A549 (cell line): ENCODE measurements around the gene NUB1. TPM values are rescaled to one million over a fixed set of nuclear protein-coding genes. Genes with fewer than 3 reads are reported as not detected.

Source experiments
- ATAC-seq, 2 experiments: fragments of 200-7000 bp in 1 of 2; fragments of >200 bp in 1 of 2; cut with Nextera tagmentation in 1 of 2; cut with Tn5 transposase in 1 of 2; 3 replicates each; pipeline versions ENCODE4 v1.8.0 to v1.9.1; 2018 to 2020; ENCODE audit warnings: mild to moderate bottlenecking in 1 of 2, moderate library complexity in 1 of 2
- CTCF ChIA-PET: fragments of 300-600 bp; sonication (Branson Sonifier 250); formaldehyde crosslinking; extraction: SDS; loops from one replicate; lab custom pipeline; 2021; ENCODE audit warnings: antibody characterized with exemption, inconsistent platforms; lab: Yijun Ruan, JAX
- POLR2A ChIA-PET: fragments of 350-600 bp; formaldehyde crosslinking; extraction: SDS; loops from one replicate; lab custom pipeline; 2021; ENCODE audit warnings: antibody characterized with exemption, inconsistent platforms; lab: Yijun Ruan, JAX
- DNase-seq, 2 experiments: peaks; one replicate each; pipeline versions ENCODE4 v3.0.0 to v3.0.0-alpha.2; 2011 to 2016; ENCODE audit warnings: low read depth in 1 of 2, low spot score in 1 of 2
- FAIRE-seq: peaks from 2 replicates; lab custom pipeline; 2011; peaks lifted over from hg19 to GRCh38; lab: Jason Lieb, UNC
- H3K27ac ChIP-seq, 2 experiments: fragments of >200 bp; sonication (Bioruptor Twin); formaldehyde crosslinking; 3 replicates each; pipeline ENCODE4 v1.5.1; 2016 to 2017
- H3K4me1 ChIP-seq: fragments of >200 bp; sonication (Bioruptor Twin); formaldehyde crosslinking; 3 replicates; pipeline ENCODE4 v1.6.1; 2016
- H3K4me2 ChIP-seq: fragments of >200 bp; sonication (Bioruptor Twin); formaldehyde crosslinking; 3 replicates; pipeline ENCODE4 v1.6.1; 2016
- H3K4me3 ChIP-seq: fragments of >200 bp; sonication (Bioruptor Twin); formaldehyde crosslinking; 3 replicates; pipeline ENCODE4 v1.5.1; 2016
- H3K9me3 ChIP-seq: fragments of >200 bp; sonication (Bioruptor Twin); formaldehyde crosslinking; 3 replicates; pipeline ENCODE4 v1.6.1; 2016
- BHLHE40 ChIP-seq: IDR thresholded peaks from 2 replicates; pipeline ENCODE4 v1.6.1; 2012; ENCODE audit warnings: low read depth, low read length, inconsistent platforms
- CHD4 ChIP-seq: fragments of 200-600 bp; sonication (generic); IDR thresholded peaks from 2 replicates; pipeline ENCODE4 v1.6.1; 2016; ENCODE audit warnings: antibody characterized with exemption, mild to moderate bottlenecking, borderline replicate concordance
- EP300 ChIP-seq, 2 experiments: fragments of >200 bp; sonication (Bioruptor Twin); formaldehyde crosslinking; IDR thresholded peaks; 2 replicates in 1 of 2; 3 replicates in 1 of 2; pipeline ENCODE4 v1.6.1; 2016 to 2017
- FOSL2 ChIP-seq, 2 experiments: fragments of 450-650 bp in 1 of 2; fragments of >200 bp in 1 of 2; sonication (Bioruptor Twin) in 1 of 2; formaldehyde crosslinking; IDR thresholded peaks; 2 replicates each; pipeline versions ENCODE4 v1.5.0 to v1.6.1; 2016 to 2020; ENCODE audit warnings: mild to moderate bottlenecking in 1 of 2, moderate library complexity in 1 of 2
- FOXS1 ChIP-seq: fragments of 250-450 bp; sonication (Bioruptor Pico); IDR thresholded peaks from 2 replicates; pipeline ENCODE4 v1.5.0; 2020; ENCODE audit warnings: mild to moderate bottlenecking, moderate library complexity
- JUN ChIP-seq, 2 experiments: fragments of >200 bp; sonication (Bioruptor Twin); formaldehyde crosslinking; IDR thresholded peaks; 2 replicates in 1 of 2; 3 replicates in 1 of 2; pipeline ENCODE4 v1.6.1; 2016 to 2017
- JUNB ChIP-seq: fragments of >200 bp; sonication (Bioruptor Twin); formaldehyde crosslinking; IDR thresholded peaks from 2 replicates; pipeline ENCODE4 v1.6.1; 2016
- KDM1A ChIP-seq: fragments of 200-600 bp; sonication (generic); IDR thresholded peaks from 2 replicates; pipeline ENCODE4 v1.6.1; 2016; ENCODE audit warnings: low read depth, mild to moderate bottlenecking
- PHF8 ChIP-seq: fragments of 200-600 bp; sonication (generic); IDR thresholded peaks from 2 replicates; pipeline ENCODE4 v1.6.1; 2016; ENCODE audit warnings: low read depth, mild to moderate bottlenecking, antibody characterized with exemption, moderate library complexity, borderline replicate concordance
- POLR2A ChIP-seq: IDR thresholded peaks from 2 replicates; pipeline ENCODE4 v1.6.1; 2012; ENCODE audit warnings: mild to moderate bottlenecking, low read length
- RCOR1 ChIP-seq: fragments of 150-350 bp; IDR thresholded peaks from 2 replicates; pipeline ENCODE4 v1.6.1; 2014; ENCODE audit warnings: antibody characterized with exemption, low read length, low read depth
- RFX5 ChIP-seq: fragments of 450-650 bp; IDR thresholded peaks from 2 replicates; pipeline ENCODE4 v1.7.1; 2014; ENCODE audit warnings: antibody characterized with exemption, mild to moderate bottlenecking, moderate library complexity
- SMC3 ChIP-seq: fragments of >200 bp; sonication (Bioruptor Twin); formaldehyde crosslinking; IDR thresholded peaks from 3 replicates; pipeline ENCODE4 v1.6.1; 2018; ENCODE audit warnings: inconsistent platforms
- ZC3H11A ChIP-seq: fragments of 450-650 bp; IDR thresholded peaks from 2 replicates; pipeline ENCODE4 v1.6.1; 2014; ENCODE audit warnings: antibody characterized with exemption, mild to moderate bottlenecking
- WGBS: methylation state at CpG from one replicate; pipeline ENCODE4 v1.1.6; 2017; ENCODE audit errors: missing lambda C conversion rate; 5-methylcytosine and 5-hydroxymethylcytosine counted together
- polyA plus RNA-seq, 4 experiments: library from polyadenylated mRNA; depleted of rRNA in 3 of 4; stranded (reverse); fragments of >200 nt; fragmentation: RNase III in 1 of 4; extraction: RNeasy Plus Mini Kit Qiagen cat#74134 plus additional on column Dnase treatment in 1 of 4; gene quantifications; 2 replicates in 3 of 4; 3 replicates in 1 of 4; pipeline ENCODE4 v1.2.3, GENCODE V29; 2011 to 2017
- TF ChIP-seq, protein P1 (sequence below): fragments of 250-450 bp; sonication (Bioruptor Pico); IDR thresholded peaks from 2 replicates; pipeline ENCODE4 v1.5.0; 2021; ENCODE audit warnings: mild to moderate bottlenecking, moderate library complexity, borderline replicate concordance
- TF ChIP-seq, protein P2 (sequence below): fragments of 450-650 bp; IDR thresholded peaks from 2 replicates; pipeline ENCODE4 v1.6.1; 2014; ENCODE audit warnings: antibody characterized with exemption
- TF ChIP-seq, protein P3 (sequence below): fragments of >200 bp; sonication (Bioruptor Twin); formaldehyde crosslinking; IDR thresholded peaks from 3 replicates; pipeline ENCODE4 v1.6.1; 2016

Gene NUB1
- polyA plus RNA-seq, 2 of the 4 experiments (the other 2 are of a cell fraction), result 45.0 to 105 TPM

DNA sequence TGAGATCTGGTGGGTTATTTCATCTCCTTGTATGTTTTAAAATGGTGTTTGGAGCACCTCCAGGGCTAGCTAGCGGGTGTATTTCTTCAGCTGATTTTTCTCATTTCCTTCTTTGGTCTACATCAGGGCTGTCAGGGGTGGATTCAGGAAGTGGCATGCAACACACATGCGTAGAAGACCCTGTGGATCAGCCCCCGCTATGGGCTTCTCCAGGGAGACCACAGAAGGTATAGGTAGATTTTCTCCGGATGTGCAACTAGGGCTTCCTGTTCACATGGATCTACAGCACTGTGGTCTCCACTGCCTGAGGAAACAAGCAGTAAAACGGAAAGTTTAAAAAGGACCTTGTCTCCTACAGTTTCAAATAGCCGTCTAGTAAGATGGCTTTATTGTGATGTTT is 10.4 kb downstream of the NUB1 start:
- WGBS, result 93% methylated on average over 6 of the region's 6 CpGs
- H3K27ac ChIP-seq, result no peak overlapping the region
- H3K9me3 ChIP-seq, result no peaks in the 10 kb centered on the region
- ChIA-PET CTCF (interaction anchor here (0.7 to 12.0 kb wide), 14 partner anchors 10 to 431 kb away, joined by 3 to 234 read pairs (median 9); partner anchors contain the start of gene NUB1), POLR2A (interaction anchor here (1.0 kb wide), 1 partner anchor 10 kb away, joined by 4 read pairs; the partner anchor contains the start of gene NUB1)
- TF ChIP-seq, protein P1, sequence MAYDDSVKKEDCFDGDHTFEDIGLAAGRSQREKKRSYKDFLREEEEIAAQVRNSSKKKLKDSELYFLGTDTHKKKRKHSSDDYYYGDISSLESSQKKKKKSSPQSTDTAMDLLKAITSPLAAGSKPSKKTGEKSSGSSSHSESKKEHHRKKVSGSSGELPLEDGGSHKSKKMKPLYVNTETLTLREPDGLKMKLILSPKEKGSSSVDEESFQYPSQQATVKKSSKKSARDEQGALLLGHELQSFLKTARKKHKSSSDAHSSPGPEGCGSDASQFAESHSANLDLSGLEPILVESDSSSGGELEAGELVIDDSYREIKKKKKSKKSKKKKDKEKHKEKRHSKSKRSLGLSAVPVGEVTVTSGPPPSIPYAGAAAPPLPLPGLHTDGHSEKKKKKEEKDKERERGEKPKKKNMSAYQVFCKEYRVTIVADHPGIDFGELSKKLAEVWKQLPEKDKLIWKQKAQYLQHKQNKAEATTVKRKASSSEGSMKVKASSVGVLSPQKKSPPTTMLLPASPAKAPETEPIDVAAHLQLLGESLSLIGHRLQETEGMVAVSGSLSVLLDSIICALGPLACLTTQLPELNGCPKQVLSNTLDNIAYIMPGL (CRISPR knock-in tag), result no peak
- TF ChIP-seq RCOR1 (no peak), POLR2A (no peak), FOSL2 (IDR thresholded peaks at IDR 0.05) (no peak), FOSL2 (CRISPR knock-in tag; IDR thresholded peaks at IDR 0.05) (no peak), SMC3 (no peak), ZC3H11A (no peak), CHD4 (no peak), PHF8 (no peak), JUN (IDR thresholded peaks at IDR 0.05) (no peak), KDM1A (no peak), RFX5 (no peak), EP300 (IDR thresholded peaks at IDR 0.05) (no peak)
- TF ChIP-seq, protein P2, sequence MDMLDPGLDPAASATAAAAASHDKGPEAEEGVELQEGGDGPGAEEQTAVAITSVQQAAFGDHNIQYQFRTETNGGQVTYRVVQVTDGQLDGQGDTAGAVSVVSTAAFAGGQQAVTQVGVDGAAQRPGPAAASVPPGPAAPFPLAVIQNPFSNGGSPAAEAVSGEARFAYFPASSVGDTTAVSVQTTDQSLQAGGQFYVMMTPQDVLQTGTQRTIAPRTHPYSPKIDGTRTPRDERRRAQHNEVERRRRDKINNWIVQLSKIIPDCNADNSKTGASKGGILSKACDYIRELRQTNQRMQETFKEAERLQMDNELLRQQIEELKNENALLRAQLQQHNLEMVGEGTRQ, result no peak
- TF ChIP-seq, protein P3, sequence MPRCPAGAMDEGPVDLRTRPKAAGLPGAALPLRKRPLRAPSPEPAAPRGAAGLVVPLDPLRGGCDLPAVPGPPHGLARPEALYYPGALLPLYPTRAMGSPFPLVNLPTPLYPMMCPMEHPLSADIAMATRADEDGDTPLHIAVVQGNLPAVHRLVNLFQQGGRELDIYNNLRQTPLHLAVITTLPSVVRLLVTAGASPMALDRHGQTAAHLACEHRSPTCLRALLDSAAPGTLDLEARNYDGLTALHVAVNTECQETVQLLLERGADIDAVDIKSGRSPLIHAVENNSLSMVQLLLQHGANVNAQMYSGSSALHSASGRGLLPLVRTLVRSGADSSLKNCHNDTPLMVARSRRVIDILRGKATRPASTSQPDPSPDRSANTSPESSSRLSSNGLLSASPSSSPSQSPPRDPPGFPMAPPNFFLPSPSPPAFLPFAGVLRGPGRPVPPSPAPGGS, result no peak
- H3K4me1 ChIP-seq, result peaks cover 17% of the 10 kb centered on the region; the same call in 2 of the 3 replicates
- H3K4me3 ChIP-seq, result no peak overlapping the region
- no peak overlapping the region for H3K4me2 ChIP-seq
- DNase-seq (no peak), FAIRE-seq (no peak), ATAC-seq (no peak)

DNA sequence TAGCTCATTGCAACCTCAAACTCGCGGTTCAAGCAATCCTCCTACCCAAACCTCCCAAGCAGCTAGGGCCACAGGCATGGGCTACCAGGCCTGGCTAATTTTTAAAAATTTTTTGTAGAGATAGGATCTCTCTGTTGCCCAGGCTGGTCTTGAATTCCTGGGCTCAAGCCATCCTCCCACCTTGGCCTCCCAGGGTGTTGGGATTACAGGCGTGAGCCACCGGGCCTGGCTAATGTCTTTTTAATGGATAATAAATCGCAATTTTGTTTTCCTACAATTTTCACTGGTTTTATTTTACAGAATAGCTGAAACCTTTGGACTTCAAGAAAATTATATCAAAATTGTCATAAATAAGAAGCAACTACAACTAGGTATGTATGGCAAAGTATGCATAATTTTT is 10.9 kb downstream of the NUB1 start:
- Histone ChIP-seq H3K9me3 (no peaks in the 10 kb centered on the region), H3K4me1 (peaks cover 11% of the 10 kb centered on the region; the same call in 1 of the 3 replicates), H3K4me2 (no peak overlapping the region), H3K27ac (no peak overlapping the region), H3K4me3 (no peak overlapping the region)
- TF ChIP-seq, protein P3, result no peak
- TF ChIP-seq EP300 (IDR thresholded peaks at IDR 0.05) (no peak), FOXS1 (no peak), BHLHE40 (no peak), JUNB (no peak), SMC3 (no peak)
- 75% methylated on average over 5 of the region's 5 CpGs for WGBS
- POLR2A ChIA-PET, result interaction anchor here (1.0 kb wide), 1 partner anchor 11 kb away, joined by 4 read pairs; the partner anchor contains the start of gene NUB1
- no peak for FAIRE-seq
- no peak for ATAC-seq
- CTCF ChIA-PET, result interaction anchor here (0.8 to 12.0 kb wide), 15 partner anchors 10 to 430 kb away, joined by 3 to 234 read pairs (median 7); partner anchors contain the start of gene NUB1
- DNase-seq, result no peak
